ENCODE data around the gene DUSP12. TPM values are rescaled to one million over a fixed set of nuclear protein-coding genes. Genes with fewer than 3 reads are reported as not detected.
A peak's percentile ranks its signal among the peaks of the same experiment; 100 is the strongest.

The DUSP12 gene
- total RNA-seq, 1 experiment from 2014 or later, result 29.4 TPM

GRCh38 chr1:161749509-161750407 lies at the start of gene DUSP12 (continued):
- TF ChIP-seq, protein P1, sequence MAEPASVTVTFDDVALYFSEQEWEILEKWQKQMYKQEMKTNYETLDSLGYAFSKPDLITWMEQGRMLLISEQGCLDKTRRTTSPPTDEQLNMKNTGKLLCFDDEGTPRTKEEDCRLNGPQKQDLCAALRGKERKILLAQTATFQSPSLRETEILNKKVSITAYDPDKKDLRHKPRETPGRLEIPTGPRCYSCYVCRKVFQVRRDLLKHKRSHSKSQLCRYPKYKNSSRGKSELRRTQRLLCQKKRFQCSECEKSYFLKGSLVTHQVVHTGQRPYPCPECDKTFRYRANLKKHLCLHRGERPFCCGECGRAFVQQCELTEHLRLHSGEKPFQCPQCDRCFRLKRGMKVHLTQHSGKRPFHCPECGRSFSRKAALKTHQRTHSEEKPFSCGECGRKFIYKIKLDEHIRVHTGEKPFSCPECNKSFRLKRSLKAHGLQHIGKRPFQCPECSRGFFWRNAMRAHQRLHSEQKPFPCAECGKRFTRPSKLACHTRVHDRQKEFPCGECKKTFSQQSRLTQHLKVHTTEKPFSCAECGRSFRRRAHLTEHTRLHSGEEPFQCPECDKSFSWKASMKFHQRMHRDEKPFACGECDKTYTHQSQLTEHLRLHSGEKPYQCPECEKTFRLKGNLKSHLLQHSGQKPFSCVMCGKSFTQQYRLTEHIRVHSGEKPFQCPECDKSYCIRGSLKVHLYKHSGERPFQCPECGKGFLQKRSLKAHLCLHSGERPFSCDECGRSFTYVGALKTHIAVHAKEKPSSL (CRISPR knock-in tag; conservative IDR thresholded peaks at IDR 0.05), result no peak
- TF ChIP-seq SOX15 (CRISPR knock-in tag; IDR thresholded peaks at IDR 0.05), result no peak
- TF ChIP-seq PRDM15 (CRISPR knock-in tag; IDR thresholded peaks at IDR 0.05), result peak; percentile 71
- TF ChIP-seq NFE2L1 (CRISPR knock-in tag; IDR thresholded peaks at IDR 0.05), result peak; percentile 80; the same call in 1 of the 2 replicates
- TF ChIP-seq CTCF (IDR thresholded peaks at IDR 0.05), result no peak
- TF ChIP-seq EMX1 (CRISPR knock-in tag; IDR thresholded peaks at IDR 0.05), result 0 out of 2 replicates have a peak, but pooled peaks have one; percentile 10
- TF ChIP-seq ZNF396 (CRISPR knock-in tag; IDR thresholded peaks at IDR 0.05; ENCODE audit: borderline replicate concordance), result no peak
- TF ChIP-seq, protein P2, sequence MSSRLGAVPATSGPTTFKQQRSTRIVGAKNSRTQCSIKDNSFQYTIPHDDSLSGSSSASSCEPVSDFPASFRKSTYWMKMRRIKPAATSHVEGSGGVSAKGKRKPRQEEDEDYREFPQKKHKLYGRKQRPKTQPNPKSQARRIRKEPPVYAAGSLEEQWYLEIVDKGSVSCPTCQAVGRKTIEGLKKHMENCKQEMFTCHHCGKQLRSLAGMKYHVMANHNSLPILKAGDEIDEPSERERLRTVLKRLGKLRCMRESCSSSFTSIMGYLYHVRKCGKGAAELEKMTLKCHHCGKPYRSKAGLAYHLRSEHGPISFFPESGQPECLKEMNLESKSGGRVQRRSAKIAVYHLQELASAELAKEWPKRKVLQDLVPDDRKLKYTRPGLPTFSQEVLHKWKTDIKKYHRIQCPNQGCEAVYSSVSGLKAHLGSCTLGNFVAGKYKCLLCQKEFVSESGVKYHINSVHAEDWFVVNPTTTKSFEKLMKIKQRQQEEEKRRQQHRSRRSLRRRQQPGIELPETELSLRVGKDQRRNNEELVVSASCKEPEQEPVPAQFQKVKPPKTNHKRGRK (CRISPR knock-in tag; IDR thresholded peaks at IDR 0.05; ENCODE audit: borderline replicate concordance), result no peak
- TF ChIP-seq RORB (CRISPR knock-in tag; IDR thresholded peaks at IDR 0.05), result no peak
- TF ChIP-seq IRF1 (CRISPR knock-in tag; IDR thresholded peaks at IDR 0.05), result no peak
- no peak for TF ChIP-seq ZNF423 (CRISPR knock-in tag; IDR thresholded peaks at IDR 0.05)
- TF ChIP-seq JUN (CRISPR knock-in tag; IDR thresholded peaks at IDR 0.05), result no peak
- no peak; the same call in 1 of the 2 replicates for TF ChIP-seq ZNF671 (CRISPR knock-in tag; IDR thresholded peaks at IDR 0.05)
- no peak for TF ChIP-seq ZNF138 (CRISPR knock-in tag; conservative IDR thresholded peaks at IDR 0.05)
- no peak for TF ChIP-seq JAZF1 (CRISPR knock-in tag; IDR thresholded peaks at IDR 0.05)
- TF ChIP-seq, protein P3, sequence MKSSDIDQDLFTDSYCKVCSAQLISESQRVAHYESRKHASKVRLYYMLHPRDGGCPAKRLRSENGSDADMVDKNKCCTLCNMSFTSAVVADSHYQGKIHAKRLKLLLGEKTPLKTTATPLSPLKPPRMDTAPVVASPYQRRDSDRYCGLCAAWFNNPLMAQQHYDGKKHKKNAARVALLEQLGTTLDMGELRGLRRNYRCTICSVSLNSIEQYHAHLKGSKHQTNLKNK (CRISPR knock-in tag; IDR thresholded peaks at IDR 0.05), result no peak
- TF ChIP-seq FOXJ3 (CRISPR knock-in tag; IDR thresholded peaks at IDR 0.05; ENCODE audit: borderline replicate concordance), result no peak
- TF ChIP-seq OVOL2 (CRISPR knock-in tag; IDR thresholded peaks at IDR 0.05; ENCODE audit: borderline replicate concordance), result no peak
- no peak for TF ChIP-seq CREB1 (CRISPR knock-in tag; IDR thresholded peaks at IDR 0.05)
- TF ChIP-seq ATF2 (CRISPR knock-in tag; IDR thresholded peaks at IDR 0.05; ENCODE audit: borderline replicate concordance, low read depth), result no peak
- no peak for TF ChIP-seq SMAD4 (CRISPR knock-in tag; IDR thresholded peaks at IDR 0.05)
- TF ChIP-seq ZNF263 (CRISPR knock-in tag; IDR thresholded peaks at IDR 0.05; ENCODE audit: low read depth), result 0 out of 2 replicates have a peak, but pooled peaks have one; percentile 32
- no peak for TF ChIP-seq GRHL2 (CRISPR knock-in tag; IDR thresholded peaks at IDR 0.05; ENCODE audit: insufficient replicate concordance, severe bottlenecking)
- no peak for TF ChIP-seq ELF4 (CRISPR knock-in tag; IDR thresholded peaks at IDR 0.05; ENCODE audit: low read depth)
- TF ChIP-seq CREM (CRISPR knock-in tag; IDR thresholded peaks at IDR 0.05), result no peak
